ENCODE measurements around the gene ASPSCR1. TPM values are rescaled to one million over a fixed set of nuclear protein-coding genes. Genes with fewer than 3 reads are reported as not detected.

ASPSCR1 gene
- total RNA-seq, 3 donors from 2014 or later: 33.1 to 35.2 (median 34.5) TPM

DNA sequence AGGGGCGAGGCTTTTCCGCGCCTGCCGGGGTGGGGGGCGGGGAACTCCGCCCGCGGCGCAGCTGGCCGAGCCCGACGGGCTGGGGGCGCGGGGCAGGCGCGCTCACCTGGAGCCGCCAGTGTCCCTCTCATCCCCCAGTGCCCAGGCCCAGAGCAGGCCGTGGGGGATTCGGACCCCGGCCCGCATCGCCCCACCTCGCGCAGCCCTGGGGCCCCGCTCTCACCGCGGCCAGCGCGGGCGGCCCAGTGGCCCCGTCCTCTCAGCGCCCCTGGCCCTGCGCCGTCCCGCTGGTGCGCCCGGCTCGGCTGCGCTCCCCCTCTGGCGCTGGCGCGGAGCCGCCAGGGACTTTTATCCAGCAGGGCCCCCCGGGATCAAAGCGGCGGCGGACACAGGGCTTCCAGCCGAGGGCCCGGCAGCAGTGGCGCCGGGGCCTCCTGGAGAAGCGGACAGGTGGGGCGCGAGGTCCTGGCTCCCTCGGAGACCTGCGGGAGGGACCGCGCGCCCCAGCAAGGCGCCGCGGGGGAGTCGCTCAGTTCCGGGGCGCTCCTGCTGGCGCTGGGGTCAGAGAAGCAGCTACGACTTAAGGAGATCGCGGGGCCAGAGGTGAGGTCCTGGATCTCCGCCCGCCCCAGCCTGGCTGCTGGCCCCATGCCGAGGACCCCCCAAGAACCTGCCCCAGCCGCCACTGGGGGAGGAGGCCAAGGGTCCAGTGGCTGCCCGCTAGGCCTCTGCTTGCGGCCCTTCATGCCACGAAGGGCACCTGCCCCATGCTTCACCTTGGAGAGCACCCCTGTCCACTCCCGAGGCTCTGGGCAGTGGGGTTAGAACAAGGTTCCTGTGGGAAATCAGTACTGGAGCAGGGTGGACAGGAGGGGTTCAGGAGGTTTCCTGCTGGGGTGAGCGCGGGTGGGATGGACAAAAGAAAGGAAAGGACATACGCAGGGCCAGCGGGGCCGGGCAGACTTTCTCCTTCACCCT, 15.6 kb upstream of the ASPSCR1 start:
- no peak for DNase-seq

DNA sequence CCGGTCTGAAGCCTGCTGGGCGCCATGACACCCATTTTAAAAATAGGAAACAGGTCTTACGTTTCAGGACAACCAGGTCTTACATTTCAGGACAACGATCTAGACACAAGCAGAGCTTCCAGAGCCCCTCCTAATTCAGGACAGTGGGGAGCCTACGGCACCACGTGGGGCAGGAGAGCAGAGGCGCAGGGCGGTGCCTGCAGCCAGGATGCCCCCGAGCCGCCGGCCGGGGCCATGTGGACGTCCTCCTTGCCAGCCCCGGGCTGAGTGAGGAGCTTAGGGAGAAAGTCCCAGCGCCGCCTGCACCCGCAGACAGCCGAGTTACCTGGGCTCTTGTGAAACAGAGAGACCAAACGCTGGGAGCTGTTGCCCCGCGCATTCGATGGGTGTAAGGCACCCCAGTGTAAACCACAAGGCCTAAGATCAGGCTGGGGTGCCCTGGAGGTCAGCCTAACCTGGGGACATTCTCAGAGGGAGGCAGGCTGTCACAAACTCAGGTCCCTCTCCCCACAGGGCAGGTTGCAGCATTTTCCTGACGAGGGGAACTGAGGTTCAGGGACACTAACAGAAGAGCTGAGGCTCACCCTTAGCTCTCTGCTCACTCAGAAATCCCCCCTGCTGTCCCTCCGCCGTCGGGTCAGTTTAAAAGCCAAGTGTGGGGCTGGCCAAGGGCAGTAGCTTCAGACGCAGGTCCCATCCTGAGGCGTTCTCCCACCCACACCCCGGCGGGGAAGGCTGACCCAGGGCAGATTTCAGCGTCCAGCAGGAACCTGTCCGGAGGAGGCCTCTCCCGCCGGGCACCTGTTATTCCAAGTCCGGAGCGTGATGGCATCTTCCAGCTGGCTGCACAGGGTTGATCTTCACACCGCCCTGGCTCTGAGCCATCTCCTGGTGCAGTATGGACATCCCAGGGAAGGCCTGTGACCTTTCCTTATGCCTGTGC, 14.7 kb upstream of the ASPSCR1 start:
- intact Hi-C loops (cut with DNase I, micrococcal nuclease): loop anchor here in 1 of 2 donors (5.0 kb wide), 1 partner anchor 55 kb away; no protein-coding TSS in a partner anchor
- Histone ChIP-seq H3K4me3 (no peak overlapping the region), H3K4me1 (ENCODE audit: low read depth) (peaks cover 31% of the 10 kb centered on the region), H3K36me3 (ENCODE audit: low read depth) (no peaks in the 10 kb centered on the region), H3K9me3 (no peaks in the 10 kb centered on the region)
- TF ChIP-seq, protein P1, sequence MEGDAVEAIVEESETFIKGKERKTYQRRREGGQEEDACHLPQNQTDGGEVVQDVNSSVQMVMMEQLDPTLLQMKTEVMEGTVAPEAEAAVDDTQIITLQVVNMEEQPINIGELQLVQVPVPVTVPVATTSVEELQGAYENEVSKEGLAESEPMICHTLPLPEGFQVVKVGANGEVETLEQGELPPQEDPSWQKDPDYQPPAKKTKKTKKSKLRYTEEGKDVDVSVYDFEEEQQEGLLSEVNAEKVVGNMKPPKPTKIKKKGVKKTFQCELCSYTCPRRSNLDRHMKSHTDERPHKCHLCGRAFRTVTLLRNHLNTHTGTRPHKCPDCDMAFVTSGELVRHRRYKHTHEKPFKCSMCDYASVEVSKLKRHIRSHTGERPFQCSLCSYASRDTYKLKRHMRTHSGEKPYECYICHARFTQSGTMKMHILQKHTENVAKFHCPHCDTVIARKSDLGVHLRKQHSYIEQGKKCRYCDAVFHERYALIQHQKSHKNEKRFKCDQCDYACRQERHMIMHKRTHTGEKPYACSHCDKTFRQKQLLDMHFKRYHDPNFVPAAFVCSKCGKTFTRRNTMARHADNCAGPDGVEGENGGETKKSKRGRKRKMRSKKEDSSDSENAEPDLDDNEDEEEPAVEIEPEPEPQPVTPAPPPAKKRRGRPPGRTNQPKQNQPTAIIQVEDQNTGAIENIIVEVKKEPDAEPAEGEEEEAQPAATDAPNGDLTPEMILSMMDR (IDR thresholded peaks at IDR 0.05): no peak
- ATAC-seq (no peak), DNase-seq (no peak)

More for the DNA sequence above, 15.6 kb upstream of the ASPSCR1 start:
- Histone ChIP-seq H3K36me3 (ENCODE audit: low read depth) (no peaks in the 10 kb centered on the region), H3K4me3 (no peak overlapping the region), H3K9me3 (no peaks in the 10 kb centered on the region), H3K4me1 (ENCODE audit: low read depth) (peaks cover 22% of the 10 kb centered on the region)
- intact Hi-C loops (cut with DNase I, micrococcal nuclease): loop anchor here in 1 of 2 donors (5.0 kb wide), 1 partner anchor 55 kb away; no protein-coding TSS in a partner anchor
- ATAC-seq: no peak
- TF ChIP-seq, protein P1 (IDR thresholded peaks at IDR 0.05): no peak

DNA sequence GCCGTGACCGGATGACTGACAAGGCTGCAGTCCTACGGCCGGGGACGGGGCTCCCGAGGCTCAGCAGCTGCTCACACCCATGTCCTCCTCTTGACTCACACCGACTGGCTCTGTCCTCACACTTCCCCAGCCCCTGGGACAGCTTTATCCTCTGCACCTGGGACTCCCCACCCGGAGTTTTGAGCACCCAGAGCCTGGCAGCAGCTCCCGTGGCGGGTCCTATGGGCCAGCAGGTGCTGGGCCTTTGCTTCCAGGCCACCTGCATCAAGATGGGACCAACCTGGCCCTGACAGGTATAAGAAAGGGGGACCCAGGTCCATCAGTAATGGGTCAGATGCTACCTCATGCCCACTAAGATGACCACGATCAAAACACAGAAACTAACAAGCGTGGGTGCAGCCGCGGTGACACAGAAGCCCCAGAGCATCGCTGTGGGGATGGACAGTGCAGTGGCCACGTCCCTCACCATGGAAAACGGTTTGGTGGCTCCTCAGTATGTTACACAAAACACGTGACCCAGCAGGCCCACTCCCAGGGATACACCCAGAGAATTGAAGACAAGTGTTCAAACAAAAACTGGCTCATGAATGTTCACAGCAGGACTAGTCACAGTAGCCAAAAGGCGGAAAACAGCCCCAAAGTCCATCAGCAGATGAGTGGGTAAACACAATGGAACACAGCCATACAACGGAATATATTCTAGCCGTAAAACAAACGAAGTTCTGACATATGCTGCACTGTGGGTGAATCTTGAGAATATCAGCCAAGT, 13.2 kb upstream of the ASPSCR1 start:
- Histone ChIP-seq H3K4me3 (no peak overlapping the region), H3K36me3 (ENCODE audit: low read depth) (no peaks in the 10 kb centered on the region), H3K4me1 (ENCODE audit: low read depth) (peaks cover 35% of the 10 kb centered on the region), H3K9me3 (no peaks in the 10 kb centered on the region)
- TF ChIP-seq, protein P1 (IDR thresholded peaks at IDR 0.05): no peak
- no peak for ATAC-seq
- DNase-seq: no peak
- intact Hi-C loops (cut with DNase I, micrococcal nuclease): loop anchor here in 1 of 2 donors (5.0 kb wide), 1 partner anchor 53 kb away; no protein-coding TSS in a partner anchor

DNA sequence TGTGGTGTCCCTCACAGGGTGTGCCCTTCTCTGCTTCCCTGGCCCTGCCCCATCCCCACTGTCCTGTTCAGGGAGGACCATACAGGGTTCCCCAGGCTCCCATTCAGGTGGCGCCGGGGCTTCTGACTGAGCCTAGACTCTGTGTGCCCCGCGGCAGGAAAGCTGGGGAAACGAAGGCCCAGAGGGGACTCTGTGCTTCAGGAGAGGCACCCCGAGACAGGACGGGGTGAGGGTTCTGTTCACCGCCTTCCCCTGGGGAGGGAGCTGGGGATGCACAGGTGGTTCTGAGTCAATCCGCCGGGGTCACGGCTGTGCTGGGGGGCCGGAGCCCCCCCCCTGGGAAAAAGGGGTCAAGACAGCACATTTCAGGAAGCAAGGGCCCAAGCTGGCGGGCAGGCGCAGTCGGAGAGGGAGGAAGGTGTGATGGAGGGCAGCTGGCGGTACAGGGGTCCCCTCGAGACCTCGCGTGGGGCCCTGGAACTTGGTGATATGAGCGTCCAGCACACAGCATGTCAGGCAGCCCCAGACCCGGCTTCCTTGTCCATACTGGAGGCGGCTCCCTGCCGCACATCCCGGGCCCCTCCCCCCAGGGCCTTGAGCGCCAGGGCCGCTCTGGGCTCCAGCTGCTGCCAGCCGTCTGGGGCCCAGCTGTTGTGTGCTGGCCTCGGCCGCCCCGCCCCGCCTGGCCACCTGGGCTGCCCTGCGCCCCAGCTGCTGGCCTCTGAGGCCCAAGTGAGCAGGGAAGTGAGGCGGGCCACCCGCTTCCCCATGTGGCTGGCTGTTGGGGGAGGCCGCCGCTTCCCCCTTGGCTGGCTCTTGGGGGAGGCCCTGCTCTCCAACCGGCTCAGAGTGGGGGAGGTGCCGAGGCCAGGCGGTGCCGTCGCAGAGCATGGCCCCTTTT, 10.8 kb upstream of the ASPSCR1 start:
- H3K4me3 ChIP-seq: no peak overlapping the region
- no peaks in the 10 kb centered on the region for H3K36me3 ChIP-seq (ENCODE audit: low read depth)
- intact Hi-C loops (cut with DNase I, micrococcal nuclease): no loop called here
- H3K4me1 ChIP-seq (ENCODE audit: low read depth): peaks cover 19% of the 10 kb centered on the region
- TF ChIP-seq, protein P1 (IDR thresholded peaks at IDR 0.05): no peak
- no peaks in the 10 kb centered on the region for H3K9me3 ChIP-seq
- ATAC-seq (peak; percentile 79), DNase-seq (peak; percentile 76 to 84 (median 79))

All from mucosa of descending colon (tissue), 3 donors.